AG04449 (cell line): ENCODE measurements around the gene PHF20.

Experiments used
- CTCF ChIA-PET: fragments of 350-600 bp; formaldehyde crosslinking; extraction: SDS; loops from one replicate; lab custom pipeline; 2021; ENCODE audit warnings: antibody characterized with exemption; lab: Yijun Ruan, JAX
- POLR2A ChIA-PET: fragments of 400-600, 350-600 bp; formaldehyde crosslinking; extraction: SDS; loops from one replicate; lab custom pipeline; 2020; ENCODE audit warnings: antibody characterized with exemption, inconsistent platforms; lab: Yijun Ruan, JAX
- DNase-seq: peaks from one replicate; pipeline ENCODE4 v3.0.0-alpha.2; 2010; ENCODE audit warnings: low read depth, low spot score
- H3K4me3 ChIP-seq: 2 replicates; pipeline ENCODE4 v1.5.1; 2011; ENCODE audit warnings: low read depth, mild to moderate bottlenecking, control low read depth, low read length
- TF ChIP-seq, protein P1 (sequence below): IDR thresholded peaks from one replicate; pipeline ENCODE4 v1.5.1; 2011; ENCODE audit warnings: mild to moderate bottlenecking, moderate library complexity, low read length, control low read depth, inconsistent platforms; ENCODE audit not compliant: insufficient read depth; ENCODE audit errors: missing control alignments

The PHF20 gene

DNA sequence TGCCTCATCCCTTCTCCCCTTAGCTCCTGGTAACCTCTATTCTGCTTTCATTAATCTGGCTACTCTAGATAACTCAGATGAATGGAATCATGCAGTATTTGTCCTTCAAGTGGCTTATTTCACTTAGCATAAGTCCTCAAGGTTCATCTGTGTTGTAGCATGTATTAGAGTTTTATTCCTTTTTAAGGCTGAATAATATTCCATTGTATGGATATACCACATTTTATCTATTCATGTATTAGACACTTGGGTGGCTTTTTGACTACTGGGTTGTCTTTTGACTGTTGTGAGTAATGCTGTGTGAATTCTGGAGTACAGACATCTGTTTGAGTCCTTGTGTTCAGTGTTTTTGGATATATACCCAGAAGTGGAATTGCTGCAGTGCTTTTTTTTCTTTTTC is 58.4 kb downstream of the PHF20 start:
- TF ChIP-seq, protein P1, sequence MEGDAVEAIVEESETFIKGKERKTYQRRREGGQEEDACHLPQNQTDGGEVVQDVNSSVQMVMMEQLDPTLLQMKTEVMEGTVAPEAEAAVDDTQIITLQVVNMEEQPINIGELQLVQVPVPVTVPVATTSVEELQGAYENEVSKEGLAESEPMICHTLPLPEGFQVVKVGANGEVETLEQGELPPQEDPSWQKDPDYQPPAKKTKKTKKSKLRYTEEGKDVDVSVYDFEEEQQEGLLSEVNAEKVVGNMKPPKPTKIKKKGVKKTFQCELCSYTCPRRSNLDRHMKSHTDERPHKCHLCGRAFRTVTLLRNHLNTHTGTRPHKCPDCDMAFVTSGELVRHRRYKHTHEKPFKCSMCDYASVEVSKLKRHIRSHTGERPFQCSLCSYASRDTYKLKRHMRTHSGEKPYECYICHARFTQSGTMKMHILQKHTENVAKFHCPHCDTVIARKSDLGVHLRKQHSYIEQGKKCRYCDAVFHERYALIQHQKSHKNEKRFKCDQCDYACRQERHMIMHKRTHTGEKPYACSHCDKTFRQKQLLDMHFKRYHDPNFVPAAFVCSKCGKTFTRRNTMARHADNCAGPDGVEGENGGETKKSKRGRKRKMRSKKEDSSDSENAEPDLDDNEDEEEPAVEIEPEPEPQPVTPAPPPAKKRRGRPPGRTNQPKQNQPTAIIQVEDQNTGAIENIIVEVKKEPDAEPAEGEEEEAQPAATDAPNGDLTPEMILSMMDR: no peak
- ChIA-PET POLR2A (no interaction called here), CTCF (interaction anchor here (0.6 kb wide), 1 partner anchor 16 kb away, joined by 3 read pairs; no protein-coding TSS in a partner anchor)
- DNase-seq: no peak
- H3K4me3 ChIP-seq: no peak overlapping the region

DNA sequence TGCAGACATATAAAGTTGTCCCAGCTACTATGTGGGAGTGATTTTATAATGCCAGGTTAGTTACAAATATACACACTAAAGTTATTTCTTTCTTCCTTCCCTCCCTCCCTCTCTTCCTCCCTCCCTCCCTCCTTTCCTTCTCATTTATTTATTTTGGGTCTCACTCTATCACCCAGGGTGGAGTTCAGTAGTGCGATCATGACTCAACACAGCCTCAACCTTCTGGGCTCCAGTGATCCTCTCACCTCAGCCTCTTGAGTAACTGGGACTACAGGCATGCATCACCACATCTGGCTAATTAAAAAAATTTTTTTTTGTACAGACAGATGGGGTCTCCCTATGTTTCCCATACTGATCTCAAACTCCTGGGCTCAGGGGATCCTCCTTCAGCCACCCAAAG is 59.2 kb downstream of the PHF20 start:
- no peak overlapping the region for H3K4me3 ChIP-seq
- POLR2A ChIA-PET: no interaction called here
- DNase-seq: no peak
- TF ChIP-seq, protein P1: no peak
- CTCF ChIA-PET: no interaction called here

DNA sequence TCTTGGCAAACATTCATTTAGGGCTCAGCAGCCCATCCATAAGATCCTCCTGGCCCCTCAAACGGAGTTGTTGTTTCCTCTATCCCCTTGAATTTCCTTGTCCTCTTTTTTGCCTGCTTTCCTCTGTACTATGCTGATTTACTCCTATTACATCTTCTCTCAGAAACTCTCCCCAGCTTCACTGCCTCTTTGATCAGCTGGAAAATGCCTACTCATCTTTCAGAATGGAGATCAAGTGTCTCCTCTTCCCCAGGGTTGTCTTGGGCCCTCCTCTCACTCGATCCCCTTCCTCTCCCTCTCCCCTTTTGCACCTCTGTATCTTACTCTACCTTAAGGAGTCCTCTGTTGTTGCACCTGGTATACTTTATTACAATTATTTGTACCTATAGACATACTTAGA is 60.2 kb downstream of the PHF20 start:
- TF ChIP-seq, protein P1: no peak
- POLR2A ChIA-PET: no interaction called here
- CTCF ChIA-PET: no interaction called here
- DNase-seq: no peak
- no peak overlapping the region for H3K4me3 ChIP-seq

DNA sequence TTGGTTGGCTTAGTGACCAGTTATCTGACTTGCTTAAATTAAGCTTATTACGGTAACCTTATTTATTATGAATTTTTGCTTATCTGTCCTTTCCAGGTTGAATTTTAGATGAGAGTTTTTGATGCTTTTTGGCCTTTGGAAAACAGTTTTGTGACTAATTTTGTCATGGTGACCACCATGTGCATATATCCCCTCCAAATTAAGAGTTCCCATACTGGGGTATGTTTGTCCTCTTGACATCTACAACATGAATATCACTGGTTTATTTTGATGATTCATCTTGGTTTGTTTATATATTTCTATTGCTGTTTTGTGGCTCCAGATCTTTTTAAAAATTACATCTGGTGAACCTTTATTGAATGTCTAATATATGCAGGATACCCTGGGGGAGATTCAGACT is 61.4 kb downstream of the PHF20 start:
- TF ChIP-seq, protein P1: no peak
- no peak for DNase-seq
- ChIA-PET POLR2A (no interaction called here), CTCF (interaction anchor here (0.8 kb wide), 1 partner anchor 17 kb away, joined by 3 read pairs; no protein-coding TSS in a partner anchor)
- no peak overlapping the region for H3K4me3 ChIP-seq

DNA sequence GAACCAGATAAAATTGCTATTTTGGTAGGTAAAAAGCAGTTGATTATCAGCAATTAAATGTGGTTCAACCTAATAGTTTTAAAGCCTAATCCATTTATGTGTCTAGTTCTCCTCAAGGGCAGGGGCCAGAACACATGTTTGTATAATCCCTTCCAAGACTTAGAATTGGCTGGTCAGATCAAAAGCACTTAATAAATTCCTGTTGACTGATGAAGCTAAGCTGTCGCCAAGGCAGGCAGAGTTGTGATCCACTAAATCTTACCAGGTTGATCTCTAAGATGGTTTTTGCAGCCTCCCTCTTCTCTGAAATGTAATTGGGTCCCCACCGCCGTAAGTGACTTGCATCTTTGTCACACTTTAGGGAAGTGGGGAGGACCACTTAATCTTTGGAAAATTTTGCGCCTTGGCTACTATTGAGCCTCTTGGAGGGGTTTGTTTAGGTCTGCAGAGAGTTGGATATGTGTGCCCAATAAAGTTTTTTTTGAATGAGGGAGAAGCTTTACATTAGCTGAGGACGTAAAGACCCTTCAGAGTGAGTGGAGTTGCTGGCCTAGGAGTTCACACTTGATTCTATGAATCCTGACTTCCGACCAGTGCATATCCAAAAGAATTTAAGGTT is 65.9 kb downstream of the PHF20 start:
- DNase-seq: no peak
- TF ChIP-seq, protein P1: no peak
- CTCF ChIA-PET: interaction anchor here (0.7 kb wide), 1 partner anchor 18 kb away, joined by 3 read pairs; no protein-coding TSS in a partner anchor
- no peak overlapping the region for H3K4me3 ChIP-seq
- POLR2A ChIA-PET: no interaction called here

DNA sequence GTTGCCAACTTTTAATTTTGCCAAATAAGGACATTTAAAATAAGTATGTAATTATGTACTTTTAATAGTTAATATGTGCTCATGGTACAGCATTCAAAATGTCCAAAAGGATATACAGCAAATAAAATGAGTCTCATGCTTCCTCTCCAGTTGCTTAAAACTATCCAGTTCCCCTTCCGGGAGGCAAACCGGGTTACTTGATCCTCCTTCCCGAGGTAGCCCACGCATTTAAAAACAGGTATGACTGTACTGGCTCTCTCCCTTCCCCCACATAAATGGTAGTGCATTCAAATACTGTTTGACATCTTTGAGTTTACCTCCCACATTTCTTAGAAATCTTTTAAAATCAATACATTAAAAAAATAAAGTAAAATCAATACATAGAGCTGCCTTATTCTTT is 66.4 kb downstream of the PHF20 start:
- ChIA-PET CTCF (no interaction called here), POLR2A (interaction anchor here (0.7 kb wide), 1 partner anchor 98 kb away, joined by 4 read pairs; no protein-coding TSS in a partner anchor)
- TF ChIP-seq, protein P1: no peak
- H3K4me3 ChIP-seq: no peak overlapping the region
- no peak for DNase-seq
